Measurements from ENCODE around the gene UBASH3B.

The UBASH3B gene

GRCh38 chr11:122820158-122820557 is 164.6 kb downstream of the UBASH3B start:
- TF ChIP-seq CTCF (conservative IDR thresholded peaks at IDR 0.05; ENCODE audit: low read length) = no peak
- TF ChIP-seq EZH2phosphoT487 (IDR thresholded peaks at IDR 0.05; ENCODE audit: borderline replicate concordance) = no peak
- H3K9me3 ChIP-seq (ENCODE audit: insufficient read depth, low read depth, low read length) = peaks cover 22% of the 10 kb centered on the region; the same call in 1 of the 2 replicates
- H3K4me1 ChIP-seq (ENCODE audit: insufficient read depth, low read length, poor library complexity, severe bottlenecking) = peaks cover 48% of the 10 kb centered on the region
- H3K4me2 ChIP-seq (ENCODE audit: low read depth, low read length, poor library complexity, severe bottlenecking) = no peak overlapping the region
- no peaks in the 10 kb centered on the region for H3K36me3 ChIP-seq (ENCODE audit: insufficient read depth, low read length)
- no peaks in the 10 kb centered on the region for H3K79me2 ChIP-seq (ENCODE audit: insufficient read depth, low read length)
- H3K4me3 ChIP-seq (ENCODE audit: low read length, poor library complexity, severe bottlenecking) = no peak overlapping the region
- H3K9ac ChIP-seq (ENCODE audit: low read depth, low read length, poor library complexity, severe bottlenecking) = peak overlapping the region; percentile 44
- no peak overlapping the region for H2AFZ ChIP-seq (ENCODE audit: low read length)
- H3F3A ChIP-seq (ENCODE audit: low read depth) = peaks cover 3% of the 10 kb centered on the region; the same call in 1 of the 2 replicates
- H4K20me1 ChIP-seq (ENCODE audit: insufficient read depth, low read length, poor library complexity, severe bottlenecking) = no peaks in the 10 kb centered on the region
- no peaks in the 10 kb centered on the region for H3K9me2 ChIP-seq (replicated peaks; ENCODE audit: low read depth, low read length)
- no peaks in the 10 kb centered on the region for H3K27me3 ChIP-seq (ENCODE audit: insufficient read depth, low read length, poor library complexity, severe bottlenecking)

- no peaks in the 10 kb centered on the region for H4K20me1 ChIP-seq (ENCODE audit: insufficient read depth, low read length, poor library complexity, severe bottlenecking)
- H3K9me2 ChIP-seq (replicated peaks; ENCODE audit: low read depth, low read length) = no peaks in the 10 kb centered on the region
- peak overlapping the region; percentile 44 for H3K9ac ChIP-seq (ENCODE audit: low read depth, low read length, poor library complexity, severe bottlenecking)
- H3K4me3 ChIP-seq (ENCODE audit: low read length, poor library complexity, severe bottlenecking) = peak overlapping the region; percentile 2
- no peak for TF ChIP-seq EZH2phosphoT487 (IDR thresholded peaks at IDR 0.05; ENCODE audit: borderline replicate concordance)
- TF ChIP-seq CTCF (conservative IDR thresholded peaks at IDR 0.05; ENCODE audit: low read length) = no peak
- peaks cover 3% of the 10 kb centered on the region; the same call in 1 of the 2 replicates for H3F3A ChIP-seq (ENCODE audit: low read depth)
- peaks cover 22% of the 10 kb centered on the region; the same call in 1 of the 2 replicates for H3K9me3 ChIP-seq (ENCODE audit: insufficient read depth, low read depth, low read length)
- no peaks in the 10 kb centered on the region for H3K36me3 ChIP-seq (ENCODE audit: insufficient read depth, low read length)
- H3K4me2 ChIP-seq (ENCODE audit: low read depth, low read length, poor library complexity, severe bottlenecking) = peak overlapping the region; percentile 41
- H3K4me1 ChIP-seq (ENCODE audit: insufficient read depth, low read length, poor library complexity, severe bottlenecking) = peaks cover 39% of the 10 kb centered on the region
- H3K27me3 ChIP-seq (ENCODE audit: insufficient read depth, low read length, poor library complexity, severe bottlenecking) = no peaks in the 10 kb centered on the region
- H2AFZ ChIP-seq (ENCODE audit: low read length) = no peak overlapping the region
- no peaks in the 10 kb centered on the region for H3K79me2 ChIP-seq (ENCODE audit: insufficient read depth, low read length)
These were observed 165.6 kb downstream of the UBASH3B start for GRCh38 chr11:122821169-122821568.

DNA sequence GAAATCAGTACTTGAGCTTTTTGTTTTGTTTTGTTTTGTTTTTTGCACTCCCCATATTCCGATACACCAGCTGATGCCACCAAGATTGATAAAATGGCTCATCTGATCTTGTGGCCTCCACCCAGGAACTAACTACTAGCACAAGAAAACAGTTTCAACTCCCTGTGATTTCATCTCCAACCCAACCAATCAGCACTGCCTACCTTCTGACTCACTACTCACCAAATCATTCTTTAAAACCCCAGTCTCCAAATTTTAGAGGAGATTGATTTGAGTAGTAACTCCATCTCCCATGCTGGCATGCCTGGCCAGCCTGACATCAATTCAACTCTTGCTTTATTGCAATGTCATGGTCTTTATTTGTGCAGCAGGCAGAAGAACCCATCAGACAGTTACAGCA is 166.7 kb downstream of the UBASH3B start:
- H4K20me1 ChIP-seq (ENCODE audit: insufficient read depth, low read length, poor library complexity, severe bottlenecking) = no peaks in the 10 kb centered on the region
- H2AFZ ChIP-seq (ENCODE audit: low read length) = no peak overlapping the region

More for the DNA sequence above, 166.7 kb downstream of the UBASH3B start:
- no peaks in the 10 kb centered on the region for H3K36me3 ChIP-seq (ENCODE audit: insufficient read depth, low read length)
- H3K27me3 ChIP-seq (ENCODE audit: insufficient read depth, low read length, poor library complexity, severe bottlenecking) = no peaks in the 10 kb centered on the region
- TF ChIP-seq EZH2phosphoT487 (IDR thresholded peaks at IDR 0.05; ENCODE audit: borderline replicate concordance) (no peak), CTCF (conservative IDR thresholded peaks at IDR 0.05; ENCODE audit: low read length) (no peak)
- no peaks in the 10 kb centered on the region for H3K79me2 ChIP-seq (ENCODE audit: insufficient read depth, low read length)
- peaks cover 28% of the 10 kb centered on the region for H3K4me1 ChIP-seq (ENCODE audit: insufficient read depth, low read length, poor library complexity, severe bottlenecking)
- H3K9me3 ChIP-seq (ENCODE audit: insufficient read depth, low read depth, low read length) = peaks cover 22% of the 10 kb centered on the region; the same call in 1 of the 2 replicates
- no peak overlapping the region for H3K4me3 ChIP-seq (ENCODE audit: low read length, poor library complexity, severe bottlenecking)
- no peaks in the 10 kb centered on the region for H3K9me2 ChIP-seq (replicated peaks; ENCODE audit: low read depth, low read length)
- H3F3A ChIP-seq (ENCODE audit: low read depth) = peaks cover 3% of the 10 kb centered on the region; the same call in 1 of the 2 replicates
- no peak overlapping the region for H3K4me2 ChIP-seq (ENCODE audit: low read depth, low read length, poor library complexity, severe bottlenecking)
- no peak overlapping the region for H3K9ac ChIP-seq (ENCODE audit: low read depth, low read length, poor library complexity, severe bottlenecking)
